GOT3 (cell line): ENCODE measurements around the gene ALPI.

Source experiments
- DNase-seq: peaks from one replicate; lab custom pipeline; 2025; ENCODE audit warnings: mixed read lengths; lab: John Stamatoyannopoulos, UW

Gene ALPI

GRCh38 chr2:232463701-232464543 lies 8.0 kb downstream of the ALPI start:
- DNase-seq: no peak

GRCh38 chr2:232464544-232464885 lies 8.6 kb downstream of the ALPI start:
- DNase-seq: no peak

GRCh38 chr2:232465061-232465460 lies 9.1 kb downstream of the ALPI start:
- DNase-seq: no peak

- no peak for DNase-seq
These were observed 10.3 kb downstream of the ALPI start for GRCh38 chr2:232466221-232466620.

GRCh38 chr2:232473467-232473890 lies 17.5 kb downstream of the ALPI start:
- DNase-seq: no peak

GRCh38 chr2:232476045-232476444 lies 20.1 kb downstream of the ALPI start:
- DNase-seq: no peak

- DNase-seq: no peak
These were observed 20.8 kb downstream of the ALPI start for GRCh38 chr2:232476791-232477190.

- DNase-seq: no peak
These were observed 22.0 kb downstream of the ALPI start for GRCh38 chr2:232477751-232478510.

- DNase-seq: no peak
These were observed 22.8 kb downstream of the ALPI start for GRCh38 chr2:232478571-232479340.

- no peak for DNase-seq
These were observed 23.6 kb downstream of the ALPI start for GRCh38 chr2:232479341-232480200.

GRCh38 chr2:232480201-232481190 lies 24.5 kb downstream of the ALPI start:
- DNase-seq: no peak

GRCh38 chr2:232481322-232482140 lies 25.6 kb downstream of the ALPI start:
- DNase-seq: no peak

- no peak for DNase-seq
These were observed 26.6 kb downstream of the ALPI start for GRCh38 chr2:232482301-232483238.

- no peak for DNase-seq
These were observed 27.5 kb downstream of the ALPI start for GRCh38 chr2:232483311-232483922.

- no peak for DNase-seq
These were observed 28.1 kb downstream of the ALPI start for GRCh38 chr2:232483923-232484627.

- no peak for DNase-seq
These were observed 28.8 kb downstream of the ALPI start for GRCh38 chr2:232484628-232485347.

GRCh38 chr2:232485348-232485756 lies 29.4 kb downstream of the ALPI start:
- no peak for DNase-seq
